GM23248 (cell line): ENCODE results near the gene RAB17. TPM values are rescaled to one million over a fixed set of nuclear protein-coding genes. Genes with fewer than 3 reads are reported as not detected.
A peak's percentile ranks its signal among the peaks of the same experiment; 100 is the strongest.

ENCODE experiments used
- DNase-seq: peaks from one replicate; pipeline ENCODE4 v3.0.0-alpha.2; 2015
- H2AFZ ChIP-seq: fragments of 200-600 bp; sonication (generic); 2 replicates; pipeline ENCODE4 v1.6.1; 2016; ENCODE audit warnings: antibody characterized with exemption
- H3F3A ChIP-seq: fragments of 200-600 bp; sonication (generic); 2 replicates; pipeline ENCODE4 v1.6.1; 2016; ENCODE audit warnings: mild to moderate bottlenecking, antibody characterized with exemption, mixed run types; ENCODE audit not compliant: insufficient read depth
- H3K27ac ChIP-seq: fragments of 200-600 bp; sonication (generic); 2 replicates; pipeline ENCODE4 v1.5.1; 2016; ENCODE audit warnings: mild to moderate bottlenecking
- H3K27me3 ChIP-seq: fragments of 200-600 bp; sonication (generic); replicated peaks from 2 replicates; pipeline ENCODE4 v1.6.1; 2016; ENCODE audit warnings: mild to moderate bottlenecking; ENCODE audit not compliant: insufficient read depth
- H3K36me3 ChIP-seq: fragments of 200-600 bp; sonication (generic); 2 replicates; pipeline ENCODE4 v1.6.1; 2016; ENCODE audit warnings: low read depth, mild to moderate bottlenecking
- H3K4me1 ChIP-seq: fragments of 200-600 bp; sonication (generic); 2 replicates; pipeline ENCODE4 v1.6.1; 2016; ENCODE audit warnings: mild to moderate bottlenecking; ENCODE audit not compliant: insufficient read depth
- H3K4me2 ChIP-seq: fragments of 200-600 bp; sonication (generic); one replicate; pipeline ENCODE4 v1.6.1; 2016; ENCODE audit warnings: mild to moderate bottlenecking; ENCODE audit not compliant: unreplicated experiment
- H3K4me3 ChIP-seq: fragments of 200-600 bp; sonication (generic); 2 replicates; pipeline ENCODE4 v1.5.1; 2016; ENCODE audit warnings: mild to moderate bottlenecking
- H3K79me2 ChIP-seq: fragments of 200-600 bp; sonication (generic); 2 replicates; pipeline ENCODE4 v1.6.1; 2016; ENCODE audit warnings: mild to moderate bottlenecking; ENCODE audit not compliant: insufficient read depth
- H3K9ac ChIP-seq: fragments of 200-600 bp; sonication (generic); 2 replicates; pipeline ENCODE4 v1.6.1; 2016; ENCODE audit warnings: mild to moderate bottlenecking
- H3K9me2 ChIP-seq: fragments of 200-600 bp; sonication (generic); 2 replicates; pipeline ENCODE4 v1.6.1; 2016; ENCODE audit warnings: mixed run types, mild to moderate bottlenecking, moderate library complexity; ENCODE audit not compliant: insufficient read depth
- H3K9me3 ChIP-seq: fragments of 200-600 bp; sonication (generic); one replicate; pipeline ENCODE4 v1.6.1; 2017; ENCODE audit warnings: low read depth
- H4K20me1 ChIP-seq: fragments of 200-600 bp; sonication (generic); 2 replicates; pipeline ENCODE4 v1.6.0; 2016; ENCODE audit not compliant: insufficient read depth
- EZH2 ChIP-seq: fragments of 200-600 bp; sonication (generic); IDR thresholded peaks from 2 replicates; pipeline ENCODE4 v1.6.1; 2018; ENCODE audit warnings: antibody characterized with exemption, mild to moderate bottlenecking; ENCODE audit not compliant: insufficient read depth, poor library complexity, severe bottlenecking
- EZH2phosphoT487 ChIP-seq: fragments of 200-600 bp; sonication (generic); IDR thresholded peaks from 2 replicates; pipeline ENCODE4 v1.6.1; 2018; ENCODE audit warnings: antibody characterized with exemption, moderate library complexity, mild to moderate bottlenecking, low read depth; ENCODE audit not compliant: insufficient read depth
- WGBS, 2 experiments: methylation state at CpG; one replicate each; pipeline ENCODE4 v1.1.6; 2015 to 2017; ENCODE audit warnings: low lambda C conversion rate in 2 of 2, low coverage in 1 of 2; ENCODE audit errors: missing lambda C conversion rate in 2 of 2; 5-methylcytosine and 5-hydroxymethylcytosine counted together
- in situ Hi-C: fragments of 300-500 bp; cut with MboI; formaldehyde crosslinking; loops from 2 replicates; pipeline ENCODE4 v1.15.0; 2020
- polyA plus RNA-seq: library from polyadenylated mRNA; unstranded; fragments of >200 nt; fragmentation: Nextera tagmentation; extraction: Ambion mirVana; gene quantifications from 2 replicates; pipeline ENCODE4 v1.2.1, GENCODE V29; 2016
- total RNA-seq: library from RNA; depleted of rRNA; stranded (reverse); fragments of >200 nt; shearing (Covaris generic); gene quantifications from 2 replicates; pipeline ENCODE4 v1.2.3, GENCODE V29; 2014

The RAB17 gene
- total and polyA plus RNA-seq, 2 experiments from 2014 or later, result 1.7 TPM; not detected in 1

DNA sequence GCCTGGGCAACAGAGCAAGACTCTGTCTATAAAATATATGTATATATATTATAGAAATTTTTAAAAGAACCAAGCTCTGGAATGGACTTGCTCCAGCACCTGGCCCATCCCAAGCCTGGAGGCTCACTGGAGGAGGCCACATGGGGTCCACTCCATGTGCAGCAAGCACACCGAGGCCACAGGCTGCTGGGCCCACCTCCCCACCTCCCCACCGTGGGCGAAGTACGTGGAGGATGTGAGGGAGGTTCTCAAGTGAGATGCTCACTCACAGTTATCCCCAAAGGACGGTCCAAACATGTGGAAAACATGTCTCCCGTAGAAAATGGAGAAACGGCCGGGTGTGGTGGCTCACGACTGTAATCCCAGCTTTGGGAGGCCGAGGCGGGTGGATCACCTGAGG lies 13.9 kb upstream of the RAB17 start:
- in situ Hi-C loops, result no loop called here

DNA sequence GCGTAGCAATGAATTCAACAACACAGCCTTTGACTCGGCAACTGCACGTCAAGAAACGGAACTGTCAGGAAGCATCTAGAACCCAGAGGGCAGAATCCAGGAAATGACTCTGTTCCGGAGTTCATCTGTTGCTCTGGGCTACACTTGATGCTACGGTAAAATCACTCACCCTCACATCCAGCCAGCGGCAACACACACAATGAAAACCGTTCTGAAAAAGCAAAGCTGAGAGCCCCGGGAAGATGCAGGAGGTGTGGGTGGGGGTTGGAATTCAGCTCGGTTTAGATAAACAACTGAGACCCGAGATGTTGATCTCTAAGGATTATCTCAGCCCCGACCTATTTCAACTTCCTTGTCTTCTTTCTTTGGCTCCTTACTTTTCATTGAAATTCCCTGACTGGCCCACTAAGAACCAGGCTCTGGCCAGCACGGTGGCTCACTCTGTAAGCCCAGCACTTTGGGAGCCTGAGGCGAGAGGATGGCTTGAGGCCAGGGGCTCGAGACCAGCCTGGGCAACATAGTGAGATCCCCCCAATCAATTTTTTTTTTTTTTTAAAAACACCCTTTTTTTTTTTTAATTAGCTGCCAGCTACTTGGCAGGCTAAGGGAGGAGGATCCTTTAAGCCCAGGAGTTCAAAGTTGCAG lies 13.3 kb upstream of the RAB17 start:
- Histone ChIP-seq H3K9me3 (no peaks in the 10 kb centered on the region), H3F3A (no peaks in the 10 kb centered on the region), H3K36me3 (no peaks in the 10 kb centered on the region), H3K9me2 (no peaks in the 10 kb centered on the region), H3K27me3 (no peaks in the 10 kb centered on the region), H3K27ac (peak overlapping the region; percentile 9; the same call in 1 of the 2 replicates), H3K4me2 (peak overlapping the region; percentile 55), H3K4me3 (no peak overlapping the region), H3K9ac (peak overlapping the region; percentile 34), H3K4me1 (peaks cover 12% of the 10 kb centered on the region), H3K79me2 (no peaks in the 10 kb centered on the region), H2AFZ (peak overlapping the region; percentile 65), H4K20me1 (no peaks in the 10 kb centered on the region)
- peak; percentile 63 for DNase-seq
- TF ChIP-seq EZH2phosphoT487 (no peak), EZH2 (no peak)
- 41 to 45% methylated on average over 15 of the region's 15 CpGs for WGBS, 2 experiments
- in situ Hi-C loops, result no loop called here

More for the DNA sequence above, 13.9 kb upstream of the RAB17 start:
- Histone ChIP-seq H3K9me2 (no peaks in the 10 kb centered on the region), H2AFZ (no peak overlapping the region), H3K27me3 (no peaks in the 10 kb centered on the region), H3K79me2 (no peaks in the 10 kb centered on the region), H3K4me3 (no peak overlapping the region), H3K27ac (no peak overlapping the region), H3K9me3 (no peaks in the 10 kb centered on the region), H3K9ac (no peak overlapping the region), H3F3A (no peaks in the 10 kb centered on the region), H4K20me1 (no peaks in the 10 kb centered on the region), H3K4me1 (peaks cover 12% of the 10 kb centered on the region), H3K36me3 (no peaks in the 10 kb centered on the region), H3K4me2 (no peak overlapping the region)
- TF ChIP-seq EZH2phosphoT487 (no peak), EZH2 (no peak)
- 82 to 83% methylated on average over 11 of the region's 11 CpGs for WGBS, 2 experiments
- no peak for DNase-seq

GRCh38 chr2:237603049-237603717 lies 12.6 kb upstream of the RAB17 start:
- in situ Hi-C loops, result no loop called here

GRCh38 chr2:237602409-237602808 lies 11.9 kb upstream of the RAB17 start:
- H3K4me1 ChIP-seq, result peaks cover 12% of the 10 kb centered on the region
- H3K9me3 ChIP-seq, result no peaks in the 10 kb centered on the region
- H3F3A ChIP-seq, result no peaks in the 10 kb centered on the region
- no peaks in the 10 kb centered on the region for H4K20me1 ChIP-seq
- no peaks in the 10 kb centered on the region for H3K79me2 ChIP-seq
- 90 to 91% methylated on average over 7 of the region's 7 CpGs for WGBS, 2 experiments
- H3K36me3 ChIP-seq, result no peaks in the 10 kb centered on the region
- no peak for TF ChIP-seq EZH2
- no peak for TF ChIP-seq EZH2phosphoT487
- no peak overlapping the region for H3K27ac ChIP-seq
- no peaks in the 10 kb centered on the region for H3K27me3 ChIP-seq
- no peaks in the 10 kb centered on the region for H3K9me2 ChIP-seq
- in situ Hi-C loops, result no loop called here
- DNase-seq, result no peak
- no peak overlapping the region for H3K4me3 ChIP-seq
- no peak overlapping the region for H3K9ac ChIP-seq
- no peak overlapping the region for H2AFZ ChIP-seq
- no peak overlapping the region for H3K4me2 ChIP-seq

More at GRCh38 chr2:237603049-237603717, 12.6 kb upstream of the RAB17 start:
- H3K79me2 ChIP-seq, result no peaks in the 10 kb centered on the region
- DNase-seq, result no peak
- no peaks in the 10 kb centered on the region for H3K9me3 ChIP-seq
- peak overlapping the region; percentile 55 for H3K4me2 ChIP-seq
- TF ChIP-seq EZH2phosphoT487 (no peak), EZH2 (no peak)
- peaks cover 12% of the 10 kb centered on the region for H3K4me1 ChIP-seq
- no peaks in the 10 kb centered on the region for H3F3A ChIP-seq
- WGBS, 2 experiments, result 93% methylated on average over 13 of the region's 13 CpGs
- peak overlapping the region; percentile 65 for H2AFZ ChIP-seq
- H3K27me3 ChIP-seq, result no peaks in the 10 kb centered on the region
- H3K36me3 ChIP-seq, result no peaks in the 10 kb centered on the region
- H4K20me1 ChIP-seq, result no peaks in the 10 kb centered on the region
- no peaks in the 10 kb centered on the region for H3K9me2 ChIP-seq
- H3K4me3 ChIP-seq, result no peak overlapping the region
- peak overlapping the region; percentile 34; the same call in 1 of the 2 replicates for H3K9ac ChIP-seq
- no peak overlapping the region for H3K27ac ChIP-seq
